ENCODE results near the gene PTPN22.

GRCh38 chr1:113917400-113918082 lies 46.0 kb upstream of the PTPN22 start:
- TF ChIP-seq, protein P1, sequence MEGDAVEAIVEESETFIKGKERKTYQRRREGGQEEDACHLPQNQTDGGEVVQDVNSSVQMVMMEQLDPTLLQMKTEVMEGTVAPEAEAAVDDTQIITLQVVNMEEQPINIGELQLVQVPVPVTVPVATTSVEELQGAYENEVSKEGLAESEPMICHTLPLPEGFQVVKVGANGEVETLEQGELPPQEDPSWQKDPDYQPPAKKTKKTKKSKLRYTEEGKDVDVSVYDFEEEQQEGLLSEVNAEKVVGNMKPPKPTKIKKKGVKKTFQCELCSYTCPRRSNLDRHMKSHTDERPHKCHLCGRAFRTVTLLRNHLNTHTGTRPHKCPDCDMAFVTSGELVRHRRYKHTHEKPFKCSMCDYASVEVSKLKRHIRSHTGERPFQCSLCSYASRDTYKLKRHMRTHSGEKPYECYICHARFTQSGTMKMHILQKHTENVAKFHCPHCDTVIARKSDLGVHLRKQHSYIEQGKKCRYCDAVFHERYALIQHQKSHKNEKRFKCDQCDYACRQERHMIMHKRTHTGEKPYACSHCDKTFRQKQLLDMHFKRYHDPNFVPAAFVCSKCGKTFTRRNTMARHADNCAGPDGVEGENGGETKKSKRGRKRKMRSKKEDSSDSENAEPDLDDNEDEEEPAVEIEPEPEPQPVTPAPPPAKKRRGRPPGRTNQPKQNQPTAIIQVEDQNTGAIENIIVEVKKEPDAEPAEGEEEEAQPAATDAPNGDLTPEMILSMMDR (IDR thresholded peaks at IDR 0.05), result no peak
- TF ChIP-seq POLR2A (IDR thresholded peaks at IDR 0.05), result no peak
